ENCODE results near the gene FUOM.
A peak's percentile ranks its signal among the peaks of the same experiment; 100 is the strongest.
"Not testable (repeated sequence)": the region's sequence is repeated elsewhere in the genome, so short reads cannot be mapped to it uniquely, and the experiment has no call there.

FUOM gene

GRCh38 chr10:133327651-133328357 is 30.0 kb downstream of the FUOM start:
- DNase-seq = no peak

GRCh38 chr10:133326745-133327650 is 30.8 kb downstream of the FUOM start:
- no peak for DNase-seq

- DNase-seq = no peak
Measured at GRCh38 chr10:133326223-133326551, 31.6 kb downstream of the FUOM start.

GRCh38 chr10:133325440-133326222 is 32.2 kb downstream of the FUOM start:
- DNase-seq = no peak

- DNase-seq = no peak
Measured at GRCh38 chr10:133324857-133325260, 33.0 kb downstream of the FUOM start.

GRCh38 chr10:133324198-133324792 is 33.5 kb downstream of the FUOM start:
- DNase-seq = peak; percentile 40

GRCh38 chr10:133322064-133322709 is 35.6 kb downstream of the FUOM start:
- not testable (repeated sequence) for DNase-seq

GRCh38 chr10:133320852-133321422 is 36.9 kb downstream of the FUOM start:
- DNase-seq = not testable (repeated sequence)

- peak; percentile 14 for DNase-seq
Measured at GRCh38 chr10:133318494-133319127, 39.2 kb downstream of the FUOM start.

- no peak for DNase-seq
Measured at GRCh38 chr10:133316732-133317131, 41.1 kb downstream of the FUOM start.

GRCh38 chr10:133316266-133316665 is 41.6 kb downstream of the FUOM start:
- no peak for DNase-seq

GRCh38 chr10:133315847-133316246 is 42.0 kb downstream of the FUOM start:
- DNase-seq = no peak

GRCh38 chr10:133314911-133315310 is 42.9 kb downstream of the FUOM start:
- no peak for DNase-seq

- no peak for DNase-seq
Measured at GRCh38 chr10:133313192-133313591, 44.6 kb downstream of the FUOM start.

- no peak for DNase-seq
Measured at GRCh38 chr10:133312769-133313145, 45.1 kb downstream of the FUOM start.

- no peak for DNase-seq
Measured at GRCh38 chr10:133312016-133312768, 45.6 kb downstream of the FUOM start.

GRCh38 chr10:133311570-133311969 is 46.2 kb downstream of the FUOM start:
- DNase-seq = no peak

GRCh38 chr10:133310789-133311188 is 47.0 kb downstream of the FUOM start:
- no peak for DNase-seq

GRCh38 chr10:133310399-133310755 is 47.4 kb downstream of the FUOM start:
- no peak for DNase-seq

GRCh38 chr10:133309720-133310398 is 48.0 kb downstream of the FUOM start:
- peak; percentile 67 for DNase-seq
